ENCODE measurements around the gene RFX3. TPM values are rescaled to one million over a fixed set of nuclear protein-coding genes. Genes with fewer than 3 reads are reported as not detected.

Gene RFX3
- total RNA-seq, 1 experiment from 2014 or later = 9.9 TPM

DNA sequence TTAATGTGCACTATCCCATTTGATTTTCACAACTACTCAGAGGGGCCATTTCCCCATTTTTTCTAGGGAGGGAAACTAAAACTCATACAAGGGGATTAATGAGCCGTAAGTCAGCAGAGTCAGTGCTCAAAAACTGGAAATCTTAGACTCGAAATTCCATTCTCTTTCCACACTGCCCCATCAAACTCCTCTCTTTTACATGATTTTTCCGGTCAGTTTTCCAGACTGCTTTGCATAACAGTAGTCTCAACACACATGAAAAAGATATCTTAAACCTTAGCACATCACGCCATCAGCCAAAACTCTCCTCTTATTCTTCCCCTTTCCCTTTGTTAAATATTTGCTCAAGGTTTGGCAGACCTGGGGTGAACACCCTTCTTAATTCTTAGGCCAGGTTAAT lies 332.0 kb downstream of the RFX3 start:
- no peaks in the 10 kb centered on the region for H3K27me3 ChIP-seq (ENCODE audit: insufficient read depth, low read length)
- no peak overlapping the region for H2BK15ac ChIP-seq (ENCODE audit: low read depth, low read length)
- Mint-ChIP-seq H3K4me3 (no peak overlapping the region), H3K4me1 (peaks cover 12 to 16% of the 10 kb centered on the region in 2 experiments), H3K36me3 (ENCODE audit: insufficient read depth in 1 of 3, low read depth in 3 of 3) (no peaks in the 10 kb centered on the region), H3K9me3 (no peaks in the 10 kb centered on the region), H3K27me3 (ENCODE audit: low read depth) (no peaks in the 10 kb centered on the region), H3K27ac (no peak overlapping the region)
- H2BK12ac ChIP-seq (ENCODE audit: insufficient read length, low read depth, low read length) = no peak overlapping the region
- H4K8ac ChIP-seq (replicated peaks; ENCODE audit: insufficient read length, low read depth, low read length) = no peak overlapping the region
- no peaks in the 10 kb centered on the region for H3K79me1 ChIP-seq (ENCODE audit: insufficient read depth, low read depth, low read length, poor library complexity, severe bottlenecking)
- H3K9me3 ChIP-seq (ENCODE audit: control insufficient read depth, low read depth, low read length) = no peaks in the 10 kb centered on the region
- no peaks in the 10 kb centered on the region for H3K79me2 ChIP-seq (ENCODE audit: insufficient read depth, low read length)
- no peak overlapping the region for H2BK20ac ChIP-seq (ENCODE audit: low read depth, low read length, poor library complexity, severe bottlenecking)
- H3T11ph ChIP-seq (ENCODE audit: low read length) = no peak overlapping the region
- no peak overlapping the region for H3K4ac ChIP-seq (ENCODE audit: low read depth, low read length)
- H3K27ac ChIP-seq (ENCODE audit: insufficient read length, low read depth, low read length) = no peak overlapping the region
- H3K23me2 ChIP-seq (ENCODE audit: insufficient read length, low read depth, low read length, poor library complexity, severe bottlenecking) = no peaks in the 10 kb centered on the region
- H3K4me1 ChIP-seq (ENCODE audit: insufficient read depth, low read length) = no peaks in the 10 kb centered on the region
- H3K18ac ChIP-seq (ENCODE audit: insufficient read length, low read depth, low read length) = no peak overlapping the region
- H2BK5ac ChIP-seq (ENCODE audit: insufficient read length, low read length) = no peak overlapping the region
- H3K23ac ChIP-seq (ENCODE audit: insufficient read length, low read depth, low read length) = no peak overlapping the region
- no peak overlapping the region for H2BK120ac ChIP-seq (ENCODE audit: low read depth, low read length, poor library complexity, severe bottlenecking)
- H3K9ac ChIP-seq (ENCODE audit: extremely low read depth, insufficient read length, low read length) = no peak overlapping the region
- no peak overlapping the region for H4K91ac ChIP-seq (ENCODE audit: insufficient read length, low read depth, low read length)
- no peak overlapping the region for H2AFZ ChIP-seq (ENCODE audit: low read length)
- no CpG with 5 or more reads among the region's 4 CpGs for WGBS (ENCODE audit: extremely low coverage, insufficient read length, low lambda C conversion rate)
- no peak overlapping the region for H2AK5ac ChIP-seq (ENCODE audit: insufficient read length, low read length)
- H3K14ac ChIP-seq (ENCODE audit: insufficient read depth, low read length) = no peak overlapping the region
- H4K5ac ChIP-seq (ENCODE audit: insufficient read length, low read depth, low read length) = no peak overlapping the region
- no peak overlapping the region for H3K56ac ChIP-seq (ENCODE audit: insufficient read length, low read depth, low read length)
- H4K20me1 ChIP-seq (ENCODE audit: control insufficient read depth, insufficient read depth, insufficient read length) = no peaks in the 10 kb centered on the region
- no peak for DNase-seq
- no peak overlapping the region for H3K4me2 ChIP-seq (ENCODE audit: insufficient read depth, insufficient read length, low read length)
- TF ChIP-seq, protein P1, sequence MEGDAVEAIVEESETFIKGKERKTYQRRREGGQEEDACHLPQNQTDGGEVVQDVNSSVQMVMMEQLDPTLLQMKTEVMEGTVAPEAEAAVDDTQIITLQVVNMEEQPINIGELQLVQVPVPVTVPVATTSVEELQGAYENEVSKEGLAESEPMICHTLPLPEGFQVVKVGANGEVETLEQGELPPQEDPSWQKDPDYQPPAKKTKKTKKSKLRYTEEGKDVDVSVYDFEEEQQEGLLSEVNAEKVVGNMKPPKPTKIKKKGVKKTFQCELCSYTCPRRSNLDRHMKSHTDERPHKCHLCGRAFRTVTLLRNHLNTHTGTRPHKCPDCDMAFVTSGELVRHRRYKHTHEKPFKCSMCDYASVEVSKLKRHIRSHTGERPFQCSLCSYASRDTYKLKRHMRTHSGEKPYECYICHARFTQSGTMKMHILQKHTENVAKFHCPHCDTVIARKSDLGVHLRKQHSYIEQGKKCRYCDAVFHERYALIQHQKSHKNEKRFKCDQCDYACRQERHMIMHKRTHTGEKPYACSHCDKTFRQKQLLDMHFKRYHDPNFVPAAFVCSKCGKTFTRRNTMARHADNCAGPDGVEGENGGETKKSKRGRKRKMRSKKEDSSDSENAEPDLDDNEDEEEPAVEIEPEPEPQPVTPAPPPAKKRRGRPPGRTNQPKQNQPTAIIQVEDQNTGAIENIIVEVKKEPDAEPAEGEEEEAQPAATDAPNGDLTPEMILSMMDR (conservative IDR thresholded peaks at IDR 0.05) = no peak

All from H9 (cell line).